Myocyte (in vitro differentiated cells): Measurements from ENCODE around the gene BANK1. TPM values are rescaled to one million over a fixed set of nuclear protein-coding genes. Genes with fewer than 3 reads are reported as not detected.
A peak's percentile ranks its signal among the peaks of the same experiment; 100 is the strongest.

Experiments used
- DNase-seq: peaks from one replicate; pipeline ENCODE4 v3.0.0-alpha.2; 2012; ENCODE audit warnings: low read depth
- total RNA-seq: library from RNA; depleted of rRNA; stranded (reverse); fragments of >200 nt; gene quantifications from 2 replicates; pipeline ENCODE4 v1.2.3, GENCODE V29; 2014

BANK1 gene
- total RNA-seq, 1 donor from 2014 or later = 0.21 TPM

- no peak for DNase-seq
These were observed 23.1 kb downstream of the BANK1 start for GRCh38 chr4:101813604-101814003.

GRCh38 chr4:101818362-101818761, 27.8 kb downstream of the BANK1 start:
- peak; percentile 73 for DNase-seq

GRCh38 chr4:101823864-101824263, 33.3 kb downstream of the BANK1 start:
- peak; percentile 18 for DNase-seq

GRCh38 chr4:101824500-101824899, 34.0 kb downstream of the BANK1 start:
- no peak for DNase-seq

GRCh38 chr4:101825953-101826352, 35.4 kb downstream of the BANK1 start:
- DNase-seq = no peak

- DNase-seq = no peak
These were observed 41.3 kb downstream of the BANK1 start for GRCh38 chr4:101831816-101832215.

- DNase-seq = no peak
These were observed 43.0 kb downstream of the BANK1 start for GRCh38 chr4:101833480-101833879.

GRCh38 chr4:101835121-101835904, 44.8 kb downstream of the BANK1 start:
- DNase-seq = peak; percentile 72

- DNase-seq = no peak
These were observed 52.5 kb downstream of the BANK1 start for GRCh38 chr4:101843054-101843453.

- DNase-seq = no peak
These were observed 56.0 kb downstream of the BANK1 start for GRCh38 chr4:101846550-101846949.

- DNase-seq = no peak
These were observed 60.2 kb downstream of the BANK1 start for GRCh38 chr4:101850698-101851097.

GRCh38 chr4:101851672-101852071, 61.1 kb downstream of the BANK1 start:
- no peak for DNase-seq

GRCh38 chr4:101853028-101853427, 62.5 kb downstream of the BANK1 start:
- no peak for DNase-seq

GRCh38 chr4:101853691-101854090, 63.2 kb downstream of the BANK1 start:
- no peak for DNase-seq

GRCh38 chr4:101855239-101855638, 64.7 kb downstream of the BANK1 start:
- no peak for DNase-seq

GRCh38 chr4:101856149-101856548, 65.6 kb downstream of the BANK1 start:
- no peak for DNase-seq

GRCh38 chr4:101857176-101857575, 66.6 kb downstream of the BANK1 start:
- no peak for DNase-seq

GRCh38 chr4:101858641-101859040, 68.1 kb downstream of the BANK1 start:
- no peak for DNase-seq

GRCh38 chr4:101862595-101862994, 72.1 kb downstream of the BANK1 start:
- DNase-seq = no peak

GRCh38 chr4:101864660-101865059, 74.1 kb downstream of the BANK1 start:
- no peak for DNase-seq

GRCh38 chr4:101865501-101866062, 75.1 kb downstream of the BANK1 start:
- no peak for DNase-seq

GRCh38 chr4:101870874-101871273, 80.3 kb downstream of the BANK1 start:
- DNase-seq = no peak
